SK-N-MC (cell line): ENCODE results near the gene VPS33A.

Source experiments
- EZH2 ChIP-seq: fragments of 200-600 bp; sonication (generic); IDR thresholded peaks from one replicate; pipeline ENCODE4 v1.6.1; 2017; ENCODE audit warnings: antibody characterized with exemption
- FOXP2 ChIP-seq: optimal IDR thresholded peaks from 2 replicates; pipeline ENCODE3; 2011; ENCODE audit warnings: mild to moderate bottlenecking, moderate library complexity; ENCODE audit not compliant: insufficient read depth; ENCODE audit errors: extremely low read length, control extremely low read depth
- POLR2AphosphoS5 ChIP-seq: IDR thresholded peaks from 2 replicates; pipeline ENCODE4 v1.6.1; 2012; ENCODE audit warnings: mild to moderate bottlenecking, low read depth, low read length, borderline replicate concordance

DNA sequence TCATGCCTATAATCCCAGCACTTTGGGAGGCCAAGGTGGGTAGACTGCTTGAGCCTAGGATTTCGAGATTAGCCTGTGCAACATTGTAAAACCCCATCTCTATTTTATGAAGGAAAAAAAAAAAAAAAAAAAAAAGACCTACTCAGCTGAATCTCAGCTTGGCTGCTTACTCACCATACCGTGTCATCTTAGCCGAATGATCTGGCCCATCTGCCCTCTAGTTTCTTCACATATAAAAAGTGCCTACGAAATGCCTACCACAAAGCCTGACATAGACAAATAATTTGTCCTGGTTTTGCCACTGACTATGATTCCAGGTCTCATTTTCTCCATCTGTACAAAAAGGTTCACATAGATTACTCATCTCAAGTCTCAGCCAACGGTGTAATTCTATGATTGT, 50.5 kb downstream of the VPS33A start:
- no peak for TF ChIP-seq POLR2AphosphoS5
- no peak for TF ChIP-seq EZH2
- TF ChIP-seq FOXP2, result no peak
